DOHH2 (cell line): ENCODE measurements around the gene DLAT.

Experiments
- H3F3A ChIP-seq: fragments of 200-600 bp; sonication (generic), shearing (Covaris generic); 2 replicates; pipeline ENCODE4 v1.6.0; 2016; ENCODE audit warnings: antibody characterized with exemption, mild to moderate bottlenecking; ENCODE audit not compliant: control insufficient read depth, insufficient read depth
- H3K27ac ChIP-seq: fragments of 200-600 bp; sonication (generic); 2 replicates; pipeline ENCODE4 v1.5.1; 2014; ENCODE audit warnings: low read depth, mild to moderate bottlenecking, low read length, moderate library complexity
- H3K27me3 ChIP-seq: fragments of 200-600 bp; sonication (generic); 2 replicates; pipeline ENCODE4 v1.6.1; 2014; ENCODE audit warnings: mild to moderate bottlenecking, low read length, mixed read lengths; ENCODE audit not compliant: control insufficient read depth
- H3K36me3 ChIP-seq: fragments of 200-600 bp; sonication (generic); 2 replicates; pipeline ENCODE4 v1.6.1; 2014; ENCODE audit warnings: mild to moderate bottlenecking, low read length, moderate library complexity, mixed read lengths; ENCODE audit not compliant: control insufficient read depth
- H3K4me1 ChIP-seq: fragments of 200-600 bp; sonication (generic); 2 replicates; pipeline ENCODE4 v1.6.1; 2014; ENCODE audit warnings: mild to moderate bottlenecking, low read length, mixed read lengths; ENCODE audit not compliant: control insufficient read depth
- H3K4me2 ChIP-seq: fragments of 200-600 bp; sonication (generic); 2 replicates; pipeline ENCODE4 v1.6.0; 2014; ENCODE audit warnings: mild to moderate bottlenecking, low read length, moderate library complexity
- H3K4me3 ChIP-seq: fragments of 200-600 bp; sonication (generic); 2 replicates; pipeline ENCODE4 v1.5.1; 2014; ENCODE audit warnings: mild to moderate bottlenecking, low read length, mixed read lengths
- H3K79me2 ChIP-seq: fragments of 200-600 bp; sonication (generic); 2 replicates; pipeline ENCODE4 v1.6.1; 2014; ENCODE audit warnings: mild to moderate bottlenecking, low read length, mixed read lengths; ENCODE audit not compliant: control insufficient read depth
- H3K9me2 ChIP-seq: fragments of 200-600 bp; sonication (generic); replicated peaks from 2 replicates; pipeline ENCODE4 v1.6.1; 2014; ENCODE audit warnings: mild to moderate bottlenecking, low read length, mixed read lengths; ENCODE audit not compliant: control insufficient read depth
- H3K9me3 ChIP-seq: fragments of 200-600 bp; sonication (generic); 2 replicates; pipeline ENCODE4 v1.6.1; 2014; ENCODE audit warnings: antibody characterized with exemption, low read length, mixed read lengths; ENCODE audit not compliant: control insufficient read depth, insufficient read depth
- H4K20me1 ChIP-seq: fragments of 200-600 bp; sonication (generic); 2 replicates; pipeline ENCODE4 v1.6.0; 2014; ENCODE audit warnings: low read depth, mild to moderate bottlenecking, antibody characterized with exemption, low read length, moderate library complexity; ENCODE audit not compliant: control insufficient read depth, insufficient read depth
- CTCF ChIP-seq: fragments of 200-600 bp; sonication (generic); IDR thresholded peaks from one replicate; pipeline ENCODE4 v1.5.1; 2014; ENCODE audit warnings: antibody characterized with exemption, mild to moderate bottlenecking, low read depth, low read length; ENCODE audit not compliant: poor library complexity, severe bottlenecking
- EZH2phosphoT487 ChIP-seq: fragments of 200-600 bp; sonication (generic); IDR thresholded peaks from 2 replicates; pipeline ENCODE4 v1.6.1; 2017; ENCODE audit warnings: borderline replicate concordance, mild to moderate bottlenecking, antibody characterized with exemption, low read length, moderate library complexity, mixed read lengths

Gene DLAT

GRCh38 chr11:111999111-111999510 is 26.1 kb upstream of the DLAT start:
- Histone ChIP-seq H3K4me3 (no peak overlapping the region), H3K36me3 (no peaks in the 10 kb centered on the region), H3K27me3 (no peaks in the 10 kb centered on the region), H3K4me1 (peaks cover 10% of the 10 kb centered on the region), H3F3A (no peaks in the 10 kb centered on the region), H3K27ac (no peak overlapping the region), H3K4me2 (no peak overlapping the region), H3K9me2 (no peaks in the 10 kb centered on the region), H4K20me1 (no peaks in the 10 kb centered on the region), H3K9me3 (no peaks in the 10 kb centered on the region), H3K79me2 (no peaks in the 10 kb centered on the region)
- TF ChIP-seq CTCF: no peak
- no peak for TF ChIP-seq EZH2phosphoT487

GRCh38 chr11:112000703-112001102 is 24.5 kb upstream of the DLAT start:
- Histone ChIP-seq H3K4me2 (no peak overlapping the region), H3K27ac (no peak overlapping the region), H4K20me1 (no peaks in the 10 kb centered on the region), H3K79me2 (no peaks in the 10 kb centered on the region), H3K9me2 (no peaks in the 10 kb centered on the region), H3K36me3 (no peaks in the 10 kb centered on the region), H3K4me1 (peaks cover 15% of the 10 kb centered on the region), H3F3A (no peaks in the 10 kb centered on the region), H3K27me3 (no peaks in the 10 kb centered on the region), H3K4me3 (no peak overlapping the region), H3K9me3 (no peaks in the 10 kb centered on the region)
- TF ChIP-seq EZH2phosphoT487 (no peak), CTCF (no peak)

- TF ChIP-seq CTCF: no peak
- TF ChIP-seq EZH2phosphoT487: no peak
- no peak overlapping the region for H3K4me3 ChIP-seq
- no peaks in the 10 kb centered on the region for H3K36me3 ChIP-seq
- no peaks in the 10 kb centered on the region for H3K27me3 ChIP-seq
- H3K4me2 ChIP-seq: no peak overlapping the region
- no peaks in the 10 kb centered on the region for H3F3A ChIP-seq
- H3K4me1 ChIP-seq: peaks cover 10% of the 10 kb centered on the region
- H3K79me2 ChIP-seq: no peaks in the 10 kb centered on the region
- H3K27ac ChIP-seq: no peak overlapping the region
- H3K9me2 ChIP-seq: no peaks in the 10 kb centered on the region
- no peaks in the 10 kb centered on the region for H3K9me3 ChIP-seq
- H4K20me1 ChIP-seq: no peaks in the 10 kb centered on the region
Observed at GRCh38 chr11:112002491-112003216, 22.6 kb upstream of the DLAT start.
